OCI-LY3 (cell line): ENCODE measurements around the gene DTD1.
A peak's percentile ranks its signal among the peaks of the same experiment; 100 is the strongest.

Experiments used
- H2AFZ ChIP-seq: fragments of 200-600, 300-600 bp; shearing (Covaris generic); 2 replicates; pipeline ENCODE4 v1.6.0; 2014; ENCODE audit warnings: antibody characterized with exemption, low read depth, low read length
- H3K27ac ChIP-seq: fragments of 200-600, 300-600 bp; sonication (generic); 2 replicates; pipeline ENCODE4 v1.5.1; 2014; ENCODE audit warnings: mild to moderate bottlenecking, low read length, moderate library complexity, mixed read lengths
- H3K27me3 ChIP-seq: fragments of 200-600, 300-600 bp; sonication (generic); 2 replicates; pipeline ENCODE4 v1.6.1; 2014; ENCODE audit warnings: low read depth, low read length, mixed read lengths
- H3K36me3 ChIP-seq: fragments of 200-600, 300-600 bp; sonication (generic); replicated peaks from 2 replicates; pipeline ENCODE3; 2014; ENCODE audit warnings: low read depth, low read length, mixed read lengths
- H3K4me1 ChIP-seq: fragments of 300-600, 200-600 bp; sonication (generic); 2 replicates; pipeline ENCODE4 v1.6.1; 2014; ENCODE audit warnings: low read length, mixed read lengths
- H3K4me2 ChIP-seq: fragments of 200-600, 300-600 bp; sonication (generic); 2 replicates; pipeline ENCODE4 v1.6.1; 2014; ENCODE audit warnings: low read length, mixed read lengths
- H3K4me3 ChIP-seq: fragments of 300-600, 200-600 bp; sonication (generic); 2 replicates; pipeline ENCODE4 v1.5.1; 2014; ENCODE audit warnings: antibody characterized with exemption, mild to moderate bottlenecking, low read length, moderate library complexity
- H3K79me2 ChIP-seq: fragments of 300-600, 200-600 bp; shearing (Covaris generic); 2 replicates; pipeline ENCODE4 v1.6.1; 2014; ENCODE audit warnings: mild to moderate bottlenecking, low read length, mixed read lengths
- H3K9ac ChIP-seq: fragments of 300-600, 200-600 bp; shearing (Covaris generic); 2 replicates; pipeline ENCODE4 v1.6.0; 2014; ENCODE audit warnings: mild to moderate bottlenecking, low read length, moderate library complexity
- H3K9me3 ChIP-seq: fragments of 200-600, 300-600 bp; shearing (Covaris generic); 2 replicates; pipeline ENCODE4 v1.6.1; 2014; ENCODE audit warnings: low read length, mixed read lengths; ENCODE audit not compliant: insufficient read depth
- H4K20me1 ChIP-seq: fragments of 200-600, 300-600 bp; sonication (generic); 2 replicates; pipeline ENCODE4 v1.6.1; 2016; ENCODE audit warnings: low read length, mixed read lengths; ENCODE audit not compliant: insufficient read depth
- EZH2phosphoT487 ChIP-seq: fragments of 200-600 bp; shearing (Covaris generic); IDR thresholded peaks from 2 replicates; pipeline ENCODE4 v1.6.1; 2018; ENCODE audit warnings: antibody characterized with exemption, mixed run types, low read depth
- TF ChIP-seq, protein P1 (sequence below): fragments of 200-600, 300-600 bp; sonication (generic); IDR thresholded peaks from 2 replicates; pipeline ENCODE4 v1.5.1; 2014; ENCODE audit warnings: antibody characterized with exemption, low read length, low read depth

The DTD1 gene

DNA sequence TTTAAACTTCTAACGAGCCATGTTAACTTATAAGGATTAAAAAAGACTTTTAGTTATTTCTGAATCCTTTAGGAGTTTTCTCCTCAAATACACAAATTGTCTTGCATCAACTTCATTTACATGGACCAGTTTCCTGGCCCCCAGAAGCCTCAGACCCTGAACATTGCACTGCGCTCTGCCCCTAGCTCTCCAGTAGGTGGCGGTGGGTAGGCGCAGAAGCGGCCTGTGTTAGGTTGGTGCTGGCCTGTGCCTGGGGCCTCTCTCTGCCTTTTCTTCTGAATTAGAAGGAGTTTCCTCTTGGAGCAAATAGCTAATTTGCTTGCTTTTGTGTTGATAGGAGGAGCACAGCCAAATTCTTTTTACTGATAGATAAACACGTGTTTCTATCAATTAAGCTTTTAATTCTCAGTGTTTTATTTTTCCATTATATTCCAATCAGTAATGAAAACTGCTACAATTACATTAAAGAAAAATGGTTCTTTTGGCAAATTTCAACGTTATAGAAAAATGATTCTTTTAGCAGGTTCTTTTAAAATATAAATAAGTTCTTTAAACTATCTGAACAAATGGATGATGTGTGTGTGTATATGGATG lies 44.4 kb downstream of the DTD1 start:
- no peaks in the 10 kb centered on the region for H3K4me1 ChIP-seq
- no peaks in the 10 kb centered on the region for H3K9me3 ChIP-seq
- H3K27me3 ChIP-seq = no peaks in the 10 kb centered on the region
- H3K4me3 ChIP-seq = no peak overlapping the region
- no peak overlapping the region for H2AFZ ChIP-seq
- H3K36me3 ChIP-seq = no peaks in the 10 kb centered on the region
- H3K4me2 ChIP-seq = no peak overlapping the region
- TF ChIP-seq, protein P1, sequence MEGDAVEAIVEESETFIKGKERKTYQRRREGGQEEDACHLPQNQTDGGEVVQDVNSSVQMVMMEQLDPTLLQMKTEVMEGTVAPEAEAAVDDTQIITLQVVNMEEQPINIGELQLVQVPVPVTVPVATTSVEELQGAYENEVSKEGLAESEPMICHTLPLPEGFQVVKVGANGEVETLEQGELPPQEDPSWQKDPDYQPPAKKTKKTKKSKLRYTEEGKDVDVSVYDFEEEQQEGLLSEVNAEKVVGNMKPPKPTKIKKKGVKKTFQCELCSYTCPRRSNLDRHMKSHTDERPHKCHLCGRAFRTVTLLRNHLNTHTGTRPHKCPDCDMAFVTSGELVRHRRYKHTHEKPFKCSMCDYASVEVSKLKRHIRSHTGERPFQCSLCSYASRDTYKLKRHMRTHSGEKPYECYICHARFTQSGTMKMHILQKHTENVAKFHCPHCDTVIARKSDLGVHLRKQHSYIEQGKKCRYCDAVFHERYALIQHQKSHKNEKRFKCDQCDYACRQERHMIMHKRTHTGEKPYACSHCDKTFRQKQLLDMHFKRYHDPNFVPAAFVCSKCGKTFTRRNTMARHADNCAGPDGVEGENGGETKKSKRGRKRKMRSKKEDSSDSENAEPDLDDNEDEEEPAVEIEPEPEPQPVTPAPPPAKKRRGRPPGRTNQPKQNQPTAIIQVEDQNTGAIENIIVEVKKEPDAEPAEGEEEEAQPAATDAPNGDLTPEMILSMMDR = peak; percentile 98
- TF ChIP-seq EZH2phosphoT487 = no peak
- no peaks in the 10 kb centered on the region for H4K20me1 ChIP-seq
- no peak overlapping the region for H3K27ac ChIP-seq
- no peaks in the 10 kb centered on the region for H3K79me2 ChIP-seq
- H3K9ac ChIP-seq = no peak overlapping the region

DNA sequence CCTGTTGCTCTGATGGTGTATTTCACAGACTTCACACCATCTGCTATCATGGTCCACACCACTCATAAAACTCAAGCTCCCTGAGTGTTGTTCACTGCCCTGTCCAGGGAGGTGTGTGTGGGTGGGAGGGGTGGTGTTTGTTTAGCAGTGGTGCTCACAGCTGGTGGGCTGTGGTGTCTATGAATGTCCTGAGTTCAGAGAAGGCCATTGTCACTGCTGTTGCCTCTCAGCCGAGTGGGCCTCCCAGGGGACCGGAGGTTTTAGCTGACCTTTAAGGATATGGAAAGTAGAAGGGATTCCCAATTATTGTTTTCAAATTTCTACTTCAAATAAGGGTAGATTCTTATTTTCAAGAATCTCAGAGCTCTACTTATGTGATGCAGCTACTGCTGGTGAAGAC lies 45.6 kb downstream of the DTD1 start:
- TF ChIP-seq, protein P1 = no peak
- no peak for TF ChIP-seq EZH2phosphoT487
- H3K27me3 ChIP-seq = no peaks in the 10 kb centered on the region
- H3K4me1 ChIP-seq = no peaks in the 10 kb centered on the region
- H3K27ac ChIP-seq = no peak overlapping the region
- H3K36me3 ChIP-seq = no peaks in the 10 kb centered on the region
- no peaks in the 10 kb centered on the region for H3K9me3 ChIP-seq
- no peak overlapping the region for H2AFZ ChIP-seq
- H3K9ac ChIP-seq = no peak overlapping the region
- no peaks in the 10 kb centered on the region for H4K20me1 ChIP-seq
- H3K79me2 ChIP-seq = no peaks in the 10 kb centered on the region
- no peak overlapping the region for H3K4me2 ChIP-seq
- no peak overlapping the region for H3K4me3 ChIP-seq

DNA sequence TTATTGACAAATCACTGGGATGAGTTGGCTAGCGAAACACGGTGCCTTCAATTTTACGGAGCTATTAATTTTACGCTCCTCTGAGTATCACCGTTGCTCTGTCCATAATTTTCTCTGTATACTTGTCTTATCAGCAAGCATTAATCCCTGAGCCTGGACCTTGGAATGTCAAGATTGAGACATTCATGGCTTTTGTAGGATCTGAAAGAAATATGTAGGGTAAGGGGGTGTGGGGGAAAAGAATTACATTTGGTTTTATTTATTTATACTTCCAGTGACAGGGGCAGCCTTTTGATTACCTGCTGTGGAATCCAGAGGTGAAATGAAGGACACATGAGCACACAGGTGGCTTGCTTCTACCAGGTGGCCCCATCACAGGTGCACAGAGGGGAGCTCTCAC lies 46.6 kb downstream of the DTD1 start:
- Histone ChIP-seq H3K9me3 (no peaks in the 10 kb centered on the region), H3K9ac (no peak overlapping the region), H3K4me3 (no peak overlapping the region), H3K27me3 (no peaks in the 10 kb centered on the region), H3K27ac (no peak overlapping the region), H3K4me1 (no peaks in the 10 kb centered on the region), H2AFZ (no peak overlapping the region), H3K4me2 (no peak overlapping the region), H3K36me3 (no peaks in the 10 kb centered on the region), H3K79me2 (no peaks in the 10 kb centered on the region), H4K20me1 (no peaks in the 10 kb centered on the region)
- no peak for TF ChIP-seq EZH2phosphoT487
- TF ChIP-seq, protein P1 = no peak

DNA sequence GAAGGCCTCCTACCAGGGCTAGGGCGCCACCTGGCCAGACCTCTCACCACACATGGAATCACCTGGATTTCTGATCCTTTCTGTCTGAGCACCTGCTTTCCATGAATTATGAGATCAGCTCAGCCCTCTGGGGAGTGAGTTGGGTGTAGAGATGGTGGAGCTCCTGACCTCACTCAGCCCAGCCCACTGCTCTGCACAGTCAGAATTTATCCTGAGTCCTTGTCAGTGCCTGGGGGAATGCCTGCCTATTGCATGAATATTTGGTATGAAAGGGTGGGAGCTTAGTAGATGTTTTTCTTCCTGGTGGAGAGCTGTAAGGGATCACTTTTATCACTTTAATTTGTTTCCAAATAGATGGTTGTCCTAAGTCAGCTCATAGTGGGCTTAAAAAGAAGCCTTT lies 47.5 kb downstream of the DTD1 start:
- no peaks in the 10 kb centered on the region for H3K4me1 ChIP-seq
- no peaks in the 10 kb centered on the region for H4K20me1 ChIP-seq
- no peak overlapping the region for H3K27ac ChIP-seq
- no peak overlapping the region for H2AFZ ChIP-seq
- TF ChIP-seq, protein P1 = no peak
- TF ChIP-seq EZH2phosphoT487 = no peak
- no peaks in the 10 kb centered on the region for H3K27me3 ChIP-seq
- H3K9me3 ChIP-seq = no peaks in the 10 kb centered on the region
- H3K79me2 ChIP-seq = no peaks in the 10 kb centered on the region
- no peak overlapping the region for H3K4me3 ChIP-seq
- no peaks in the 10 kb centered on the region for H3K36me3 ChIP-seq
- H3K9ac ChIP-seq = no peak overlapping the region
- H3K4me2 ChIP-seq = no peak overlapping the region
